ENCODE measurements around the gene RAB30.

The RAB30 gene

GRCh38 chr11:83020942-83021779, 50.5 kb downstream of the RAB30 start:
- no peak overlapping the region for H3K4me3 ChIP-seq (ENCODE audit: control insufficient read depth, low read depth, low read length)
- no peak for DNase-seq (ENCODE audit: low read depth)
- no peak for TF ChIP-seq CTCF (IDR thresholded peaks at IDR 0.05; ENCODE audit: control insufficient read depth, insufficient read depth, low read depth, low read length, missing control alignments)

- TF ChIP-seq CTCF (IDR thresholded peaks at IDR 0.05; ENCODE audit: control insufficient read depth, insufficient read depth, low read depth, low read length, missing control alignments) = no peak
- no peak overlapping the region for H3K4me3 ChIP-seq (ENCODE audit: control insufficient read depth, low read depth, low read length)
- DNase-seq (ENCODE audit: low read depth) = no peak
Observed at GRCh38 chr11:83019888-83020579, 51.7 kb downstream of the RAB30 start.

GRCh38 chr11:83014951-83015350, 56.7 kb downstream of the RAB30 start:
- DNase-seq (ENCODE audit: low read depth) = no peak
- H3K4me3 ChIP-seq (ENCODE audit: control insufficient read depth, low read depth, low read length) = no peak overlapping the region
- no peak for TF ChIP-seq CTCF (IDR thresholded peaks at IDR 0.05; ENCODE audit: control insufficient read depth, insufficient read depth, low read depth, low read length, missing control alignments)

- no peak for DNase-seq (ENCODE audit: low read depth)
- H3K4me3 ChIP-seq (ENCODE audit: control insufficient read depth, low read depth, low read length) = no peak overlapping the region
- no peak for TF ChIP-seq CTCF (IDR thresholded peaks at IDR 0.05; ENCODE audit: control insufficient read depth, insufficient read depth, low read depth, low read length, missing control alignments)
Observed at GRCh38 chr11:83012168-83013067, 59.3 kb downstream of the RAB30 start.

GRCh38 chr11:83011333-83012167, 60.1 kb downstream of the RAB30 start:
- no peak for DNase-seq (ENCODE audit: low read depth)
- H3K4me3 ChIP-seq (ENCODE audit: control insufficient read depth, low read depth, low read length) = no peak overlapping the region
- TF ChIP-seq CTCF (IDR thresholded peaks at IDR 0.05; ENCODE audit: control insufficient read depth, insufficient read depth, low read depth, low read length, missing control alignments) = no peak

All from AG09309 (cell line).